Myocyte (in vitro differentiated cells): ENCODE results near the gene FILIP1L. TPM values are rescaled to one million over a fixed set of nuclear protein-coding genes. Genes with fewer than 3 reads are reported as not detected.

ENCODE experiments used
- DNase-seq: peaks from one replicate; pipeline ENCODE4 v3.0.0-alpha.2; 2012; ENCODE audit warnings: low read depth
- polyA plus RNA-seq: library from polyadenylated mRNA; unstranded; fragments of >200 nt; gene quantifications from one replicate; pipeline ENCODE4 v1.2.1, GENCODE V29; 2012; ENCODE audit warnings: missing spikeins
- total RNA-seq: library from RNA; depleted of rRNA; stranded (reverse); fragments of >200 nt; gene quantifications from 2 replicates; pipeline ENCODE4 v1.2.3, GENCODE V29; 2014

FILIP1L gene
- total RNA-seq: 10.8 and 14.4 TPM in 2 replicates
- 20.3 TPM for polyA plus RNA-seq

- peak; percentile 62 for DNase-seq
Measured at GRCh38 chr3:100114413-100115030, at the start of gene FILIP1L. Gene FILIP1L (minus strand): TSS chr3:100114501.

DNA sequence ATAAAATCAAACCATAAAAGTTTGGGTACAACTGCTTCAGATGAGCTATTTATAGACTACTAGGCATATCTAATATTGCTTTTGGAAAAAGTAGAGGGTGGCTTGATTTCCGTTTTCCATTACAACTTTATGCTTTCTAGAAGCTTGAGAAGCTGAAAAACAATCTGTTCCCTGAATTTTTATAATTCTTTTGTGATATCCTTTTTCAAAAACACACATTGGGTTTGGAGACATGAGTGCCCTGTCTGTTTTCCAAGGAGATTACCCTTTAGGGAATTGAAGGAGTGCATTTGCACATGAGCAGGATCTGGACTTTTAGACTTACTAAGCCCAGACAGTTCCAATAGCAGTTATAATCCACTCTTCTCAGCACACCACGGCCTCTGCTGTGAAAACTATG, 49.5 kb upstream of the FILIP1L start:
- peak; percentile 52 for DNase-seq

- peak; percentile 71 for DNase-seq
Measured at GRCh38 chr3:100160521-100160920, 46.2 kb upstream of the FILIP1L start.

GRCh38 chr3:100159331-100160153, 45.2 kb upstream of the FILIP1L start:
- no peak for DNase-seq

GRCh38 chr3:100158918-100159330, 44.6 kb upstream of the FILIP1L start:
- DNase-seq: peak; percentile 80

DNA sequence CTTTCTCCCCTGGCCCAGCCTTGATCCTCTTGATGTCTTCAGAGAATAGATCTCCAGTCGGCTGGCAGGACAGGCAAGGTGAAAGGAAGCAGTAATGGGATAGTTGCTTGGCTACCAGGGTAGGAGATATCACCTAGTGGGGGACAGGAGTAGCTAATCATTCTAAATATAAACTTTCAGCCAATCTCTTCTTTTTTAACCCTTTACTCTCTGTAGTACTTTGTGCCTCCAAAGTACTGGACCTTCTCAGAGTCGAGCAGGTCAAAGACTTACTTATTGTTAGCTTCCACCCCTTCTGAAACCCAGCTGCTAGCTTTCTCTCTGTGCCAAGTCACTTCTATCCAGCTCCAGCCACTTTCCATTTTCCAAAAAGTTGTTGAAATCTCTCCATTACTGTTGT, 43.4 kb upstream of the FILIP1L start:
- DNase-seq: peak; percentile 52

DNA sequence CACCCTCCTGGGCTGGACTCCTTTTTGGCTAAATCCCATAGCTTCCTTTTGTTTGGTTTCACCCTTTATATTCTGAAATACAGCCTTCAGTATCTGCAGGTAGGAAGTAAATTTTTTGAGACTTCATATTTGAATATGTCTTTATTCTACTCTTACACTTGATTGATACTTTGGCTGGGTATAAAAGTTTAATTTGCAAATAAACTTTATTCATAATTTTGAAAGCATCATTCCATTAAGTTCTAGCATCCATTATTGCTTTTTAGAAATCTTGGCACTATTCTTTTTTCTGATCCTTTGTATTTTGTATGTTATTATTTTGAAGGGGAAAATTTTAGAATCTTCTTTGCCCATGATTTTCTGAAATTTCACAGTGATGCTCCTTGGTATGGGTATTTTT, 41.3 kb upstream of the FILIP1L start:
- DNase-seq: no peak

DNA sequence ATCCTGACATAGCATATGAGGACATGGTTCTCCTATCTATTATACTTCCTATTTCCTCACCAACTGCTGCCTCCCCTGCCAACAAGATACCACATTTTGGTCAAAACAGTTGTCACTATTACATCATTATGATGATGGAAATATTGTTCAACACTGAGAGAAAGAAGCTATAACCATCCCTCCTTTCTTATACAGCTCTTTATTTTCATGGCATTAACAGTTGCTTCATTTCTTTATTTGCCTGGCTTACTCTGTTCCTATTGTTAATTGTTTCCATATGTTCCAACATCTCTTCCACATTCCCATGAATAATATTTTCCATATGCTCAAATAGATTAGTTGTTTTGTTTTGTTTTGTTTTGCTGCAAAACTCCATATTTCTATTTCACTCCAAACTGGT, 40.8 kb upstream of the FILIP1L start:
- peak; percentile 53 for DNase-seq

DNA sequence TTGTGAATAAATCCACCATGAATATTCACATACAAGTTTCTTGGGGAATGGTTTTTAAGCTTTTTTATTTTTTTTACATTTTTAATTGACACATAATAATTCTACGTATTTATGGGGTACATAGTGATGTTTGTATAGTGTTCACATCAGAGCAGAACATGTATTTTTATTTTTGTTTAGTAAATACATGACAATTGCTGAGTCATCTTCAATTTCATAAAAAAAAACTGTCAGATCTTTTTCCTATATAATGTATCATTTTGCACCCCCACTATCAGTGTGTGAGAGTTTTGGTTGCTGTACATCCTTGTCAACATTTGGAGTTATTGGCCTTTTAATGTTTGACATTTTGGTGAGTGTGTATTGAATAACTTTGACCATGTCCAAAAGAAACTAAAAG, 39.9 kb upstream of the FILIP1L start:
- no peak for DNase-seq

GRCh38 chr3:100151024-100151707, 36.9 kb upstream of the FILIP1L start:
- DNase-seq: peak; percentile 70

- DNase-seq: no peak
Measured at GRCh38 chr3:100150473-100150872, 36.2 kb upstream of the FILIP1L start.

DNA sequence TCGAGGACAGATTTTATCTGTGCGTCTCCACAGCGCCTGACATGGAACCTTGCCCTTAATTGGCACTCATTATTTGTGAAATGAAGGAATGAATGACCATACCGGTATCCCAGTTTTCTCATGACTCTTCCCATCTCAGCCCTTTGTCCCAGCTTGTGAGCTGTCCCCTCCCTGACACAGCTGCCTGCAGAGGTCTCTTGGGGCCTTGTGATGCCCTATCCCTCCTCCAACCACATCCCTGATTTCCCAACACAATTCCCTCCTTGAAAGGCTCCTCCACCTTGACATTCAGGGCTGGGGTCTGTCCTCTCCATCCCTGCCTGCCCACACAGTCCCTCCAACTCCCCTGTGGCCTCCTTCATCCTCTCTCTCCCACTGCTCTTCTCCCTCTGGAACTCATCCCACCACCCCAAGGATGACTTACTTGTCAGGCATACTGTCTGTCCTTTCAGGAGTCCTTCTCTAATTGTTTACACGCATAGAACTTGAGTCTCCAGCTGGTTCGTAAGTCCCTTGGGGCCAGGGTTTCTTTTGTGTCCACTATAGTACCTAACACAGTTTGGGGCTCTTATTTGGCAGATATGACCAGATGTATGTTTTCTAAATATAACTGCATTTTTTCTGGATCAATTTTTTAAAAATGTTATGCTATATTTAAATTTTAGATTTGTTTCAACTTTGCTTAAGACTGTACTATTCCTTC, 35.6 kb upstream of the FILIP1L start:
- DNase-seq: no peak

GRCh38 chr3:100149130-100149529, 34.8 kb upstream of the FILIP1L start:
- DNase-seq: no peak

- DNase-seq: no peak
Measured at GRCh38 chr3:100144255-100144866, 30.1 kb upstream of the FILIP1L start.

- no peak for DNase-seq
Measured at GRCh38 chr3:100141586-100141985, 27.3 kb upstream of the FILIP1L start.

GRCh38 chr3:100140976-100141375, 26.7 kb upstream of the FILIP1L start:
- DNase-seq: no peak

GRCh38 chr3:100136921-100137320, 22.6 kb upstream of the FILIP1L start:
- DNase-seq: no peak

- DNase-seq: no peak
Measured at GRCh38 chr3:100131241-100131640, 16.9 kb upstream of the FILIP1L start.

GRCh38 chr3:100129941-100130340, 15.6 kb upstream of the FILIP1L start:
- DNase-seq: no peak

DNA sequence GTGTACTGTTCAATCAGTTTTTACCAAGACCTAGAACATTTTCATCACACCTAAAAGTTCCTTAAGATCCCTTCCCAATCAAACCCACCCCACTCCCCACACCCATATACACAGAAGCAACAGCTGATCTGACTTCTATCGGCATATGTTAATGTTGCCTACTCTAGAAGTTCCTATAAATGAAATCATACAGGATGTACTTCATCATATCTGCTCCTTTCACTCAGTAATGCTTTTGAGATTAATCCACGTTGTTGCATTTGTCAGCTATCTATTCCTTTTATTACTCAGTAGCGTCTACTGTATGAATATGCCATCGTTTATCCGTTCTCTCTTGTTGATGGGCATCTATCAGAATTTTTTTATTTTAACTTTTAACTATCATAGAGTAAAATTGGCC, 14.3 kb upstream of the FILIP1L start:
- DNase-seq: no peak

DNA sequence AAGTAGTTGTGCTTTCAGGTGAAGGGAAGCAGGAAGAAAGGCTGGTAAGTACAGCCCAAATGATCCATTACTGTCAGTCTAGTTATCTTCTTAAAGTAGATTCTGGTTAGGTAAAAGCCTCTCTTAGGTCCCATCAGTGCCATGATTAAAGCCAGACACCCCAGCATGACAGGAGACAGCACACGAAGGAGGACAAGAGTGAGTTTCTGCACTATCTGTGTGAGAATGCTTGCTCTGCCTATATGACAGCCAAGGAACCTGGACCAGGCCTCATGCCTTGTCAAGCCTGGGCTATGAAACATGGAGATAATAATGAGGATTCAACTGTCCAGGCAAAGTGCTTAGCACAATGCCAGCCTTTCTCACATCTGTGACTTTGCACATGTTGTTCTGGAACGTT, 13.5 kb upstream of the FILIP1L start:
- no peak for DNase-seq
